ENCODE data around the gene NID1.

The NID1 gene

DNA sequence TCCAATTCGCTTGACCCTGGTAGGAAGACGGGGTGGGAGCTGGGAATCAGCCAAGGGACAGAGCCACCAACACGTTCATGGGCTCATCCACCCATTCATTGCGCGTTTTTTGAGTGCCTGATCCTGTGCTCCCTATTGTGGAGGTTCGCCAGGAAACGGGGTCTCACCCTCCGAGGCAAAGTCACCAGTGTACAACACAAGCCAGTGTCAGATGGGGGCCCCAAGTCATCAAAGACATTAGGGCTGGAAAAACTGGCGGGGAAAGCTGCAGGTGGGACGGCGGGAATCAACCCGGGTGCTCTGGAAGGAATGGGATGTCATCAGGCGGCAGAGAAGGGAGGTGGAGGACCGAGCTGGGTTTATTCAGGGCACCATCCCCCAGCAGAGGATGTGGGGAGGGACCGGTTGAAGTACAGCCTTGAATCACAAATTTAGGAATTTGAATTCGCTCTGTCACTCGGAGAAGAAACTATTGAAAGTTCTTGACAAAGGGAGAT lies 667 bp upstream of the NID1 start:
- no peak for DNase-seq (ENCODE audit: low spot score)

DNA sequence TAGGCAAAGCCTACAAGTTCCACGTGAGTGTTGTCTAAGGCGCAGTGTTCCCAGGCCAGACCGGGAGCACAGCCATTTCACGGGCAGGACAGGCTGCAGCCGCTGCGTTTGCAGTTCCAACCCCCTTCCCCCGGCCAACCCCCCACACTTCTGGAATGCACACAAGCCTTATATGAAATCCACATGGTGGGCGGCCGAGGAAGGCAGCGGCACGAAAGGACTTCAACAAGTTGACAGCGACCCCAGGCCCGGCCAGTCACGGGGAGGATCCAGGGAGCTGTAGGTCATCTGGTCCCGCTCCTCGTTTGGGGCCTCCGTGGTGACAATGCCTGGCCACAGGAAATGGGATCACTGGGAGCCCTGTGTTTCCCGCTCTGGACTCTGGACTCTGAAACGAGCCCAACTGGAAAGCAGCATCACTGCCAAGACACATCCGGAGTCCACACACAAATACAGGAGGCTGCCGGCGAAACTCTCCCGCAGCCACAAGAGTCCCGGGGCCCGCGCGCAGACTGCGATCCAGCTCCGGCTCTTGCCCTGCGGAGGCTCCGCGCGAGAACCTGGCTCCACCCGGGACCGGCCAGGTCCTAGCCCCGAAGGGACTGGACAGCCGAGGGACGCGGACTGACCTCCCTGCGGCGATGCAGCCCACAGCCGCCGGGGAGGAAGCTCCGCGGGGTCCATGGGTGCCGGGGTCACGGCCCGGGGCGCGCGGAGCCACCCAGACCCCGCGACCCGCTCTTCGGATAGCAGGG lies 794 bp downstream of the NID1 start:
- DNase-seq (ENCODE audit: low spot score): peak; percentile 56

DNA sequence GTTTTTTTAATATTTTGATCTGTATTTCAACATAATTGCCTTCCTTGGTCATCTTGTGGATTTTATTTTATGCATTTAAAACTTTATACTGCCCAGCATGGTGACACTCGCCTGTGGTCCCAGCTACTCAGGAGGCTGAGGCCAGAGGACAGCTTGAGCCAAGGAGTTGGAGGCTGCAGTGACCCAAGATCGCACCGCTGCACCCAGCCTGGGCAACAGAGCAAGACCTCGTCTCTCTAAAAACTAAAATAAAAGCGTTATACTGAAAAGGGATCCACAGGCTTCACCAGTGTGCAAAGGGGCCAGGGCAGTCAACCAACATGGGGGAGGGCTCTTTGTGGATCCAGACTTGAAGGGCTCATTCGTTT lies 1.4 kb downstream of the NID1 start:
- no peak for DNase-seq (ENCODE audit: low spot score)

DNA sequence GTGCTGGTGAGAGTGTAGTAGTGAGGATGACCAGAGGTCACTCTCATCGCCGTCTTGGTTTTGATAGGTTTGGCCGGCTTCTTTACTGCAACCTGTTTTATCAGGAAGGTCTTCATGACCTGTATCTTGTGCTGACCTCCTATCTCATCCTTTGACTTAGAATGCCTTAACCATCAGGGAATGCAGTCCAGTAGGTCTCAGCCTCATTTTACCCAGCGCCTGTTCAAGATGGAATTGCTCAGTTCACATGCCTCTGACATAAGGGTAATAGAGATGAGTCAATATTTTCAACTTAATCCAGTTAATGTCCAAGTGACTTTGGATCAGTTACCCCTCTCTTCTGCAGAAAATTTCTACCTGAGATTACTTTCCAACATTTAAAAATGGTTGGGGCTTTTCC lies 4.6 kb downstream of the NID1 start:
- no peak for DNase-seq (ENCODE audit: low spot score)

DNA sequence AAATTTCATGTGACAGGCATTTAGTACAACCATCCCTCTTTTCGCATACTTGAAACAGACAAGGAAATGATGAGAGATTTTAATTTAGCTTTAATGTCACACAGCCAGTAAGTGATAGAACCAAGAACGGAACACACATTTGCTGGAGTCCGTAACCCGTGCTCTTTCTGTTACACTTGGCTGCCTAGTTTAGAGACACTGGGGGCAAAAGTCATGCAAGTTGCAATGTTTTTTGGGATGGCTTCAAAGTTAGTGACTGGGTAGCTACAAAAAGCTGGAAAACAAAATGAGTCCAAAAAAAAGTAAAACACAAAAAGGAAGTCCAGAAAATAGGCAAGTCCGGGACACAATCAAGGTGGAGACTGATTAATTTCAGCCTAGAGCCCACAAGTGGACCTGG lies 5.9 kb downstream of the NID1 start:
- DNase-seq (ENCODE audit: low spot score): no peak

DNA sequence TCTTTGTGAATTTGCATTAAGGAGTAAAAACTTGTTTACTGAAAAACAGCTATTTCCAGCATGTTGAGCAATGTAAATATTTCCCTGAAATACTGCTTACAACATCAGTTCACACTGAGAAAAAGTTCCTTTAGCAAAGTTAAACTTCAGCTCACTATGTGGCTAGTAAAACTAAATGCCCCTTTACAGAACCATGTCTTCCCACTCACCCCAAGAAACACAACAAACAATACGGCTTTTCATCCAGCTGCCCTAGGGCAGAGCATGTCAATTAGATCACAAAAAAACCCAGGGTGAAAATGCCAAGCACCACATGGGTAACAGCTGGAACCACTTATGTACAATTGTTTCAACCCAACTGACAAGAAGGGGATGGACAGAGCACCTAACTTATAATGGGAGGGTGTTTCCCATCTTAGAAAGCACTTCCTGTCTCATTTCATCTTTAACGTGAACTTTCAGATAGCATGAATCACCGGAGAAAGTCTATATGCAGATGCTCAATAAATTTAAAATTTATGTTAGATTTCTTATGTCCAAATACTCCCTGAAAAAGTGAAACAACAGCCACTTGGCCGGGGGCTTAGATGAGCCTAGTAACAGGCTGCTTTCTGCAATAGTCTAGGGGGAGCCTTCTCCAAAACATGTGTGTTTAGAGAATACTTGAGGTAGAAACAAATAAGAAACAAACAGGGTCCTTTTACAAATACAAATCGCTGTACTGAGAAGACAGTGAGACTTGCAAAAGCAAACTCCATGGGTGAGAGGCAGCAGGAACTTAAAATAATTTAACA lies 6.6 kb downstream of the NID1 start:
- DNase-seq (ENCODE audit: low spot score): no peak

DNA sequence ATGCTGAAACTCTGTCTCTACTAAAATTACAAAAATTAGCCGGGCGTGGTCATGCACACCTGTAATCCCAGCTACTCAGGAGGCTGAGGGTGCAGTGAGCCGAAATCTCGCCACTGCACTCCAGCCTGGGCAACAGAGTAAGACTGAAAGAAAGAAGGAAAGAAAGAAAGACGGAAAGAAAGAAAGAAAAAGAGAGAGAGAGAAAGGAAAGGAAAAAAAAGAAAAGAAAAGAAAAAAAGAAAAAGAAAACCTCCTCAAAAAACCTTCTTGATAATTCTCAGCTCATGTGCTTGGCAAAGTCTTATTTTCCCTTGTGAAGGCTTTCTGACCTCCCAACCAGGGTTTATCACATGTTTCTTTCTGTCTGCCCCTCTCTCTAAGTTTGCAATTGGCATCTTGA lies 7.3 kb downstream of the NID1 start:
- no peak for DNase-seq (ENCODE audit: low spot score)

DNA sequence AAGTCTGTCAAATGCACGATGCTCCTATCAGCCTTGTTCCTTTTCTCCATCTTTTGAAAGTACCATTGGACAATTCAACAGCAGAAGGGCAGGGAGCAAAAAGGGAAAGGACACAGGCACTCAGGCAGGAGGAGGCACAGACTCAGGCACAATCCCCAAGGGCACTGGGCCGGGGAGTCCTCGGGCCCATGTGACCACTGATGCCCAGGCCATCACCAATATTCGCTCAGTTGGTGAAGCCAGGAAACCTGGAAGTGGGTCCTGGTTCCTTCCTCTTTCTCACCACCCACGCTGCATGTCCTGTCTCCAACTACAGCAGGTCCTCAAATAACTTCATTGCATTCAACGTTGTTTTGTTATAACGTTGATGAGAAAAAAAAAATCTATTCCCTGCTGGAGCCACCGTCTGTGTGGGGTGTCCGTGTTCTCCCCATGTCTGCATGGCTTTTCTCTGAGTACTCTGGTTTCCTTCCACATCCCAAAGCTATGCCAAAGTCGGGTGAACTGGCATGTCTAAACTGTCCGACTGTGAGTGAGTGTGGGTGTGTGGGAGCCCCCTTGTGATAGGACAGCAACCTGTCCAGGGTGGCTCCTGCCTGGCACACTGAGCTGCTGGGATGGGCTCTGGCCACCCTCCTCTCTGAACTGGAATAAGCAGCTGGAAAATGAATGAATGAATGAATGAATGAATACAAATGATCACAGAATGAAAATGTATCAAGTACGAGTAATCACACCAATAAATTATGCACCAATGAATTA lies 12.5 kb downstream of the NID1 start:
- DNase-seq (ENCODE audit: low spot score): no peak

DNA sequence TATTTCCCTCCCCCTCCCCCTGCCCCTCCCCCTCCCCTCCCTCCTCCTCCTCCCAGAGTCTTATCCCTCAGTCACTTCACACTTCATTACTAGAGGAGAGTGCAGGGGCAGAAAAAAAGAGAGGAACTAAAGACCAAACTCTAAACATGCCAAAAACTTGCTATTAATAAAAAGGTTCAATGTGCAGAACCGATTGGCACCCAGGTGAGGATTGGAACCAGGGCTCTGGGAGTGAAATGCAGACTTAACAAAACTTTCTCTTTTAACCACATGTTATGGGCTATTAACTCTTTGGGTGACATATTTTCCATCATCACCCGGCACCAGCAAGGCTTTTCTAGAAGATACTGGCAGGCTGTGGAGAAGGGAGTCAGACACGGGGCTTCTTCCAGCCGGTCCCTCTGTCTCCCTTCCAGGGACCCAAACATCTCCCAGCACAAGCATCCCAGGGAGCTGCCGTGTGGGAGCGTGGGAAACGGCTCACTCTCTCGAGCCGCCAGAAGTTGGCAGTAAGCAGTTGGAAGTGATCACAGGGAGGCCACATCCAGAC lies 13.6 kb downstream of the NID1 start:
- DNase-seq (ENCODE audit: low spot score): peak; percentile 59

DNA sequence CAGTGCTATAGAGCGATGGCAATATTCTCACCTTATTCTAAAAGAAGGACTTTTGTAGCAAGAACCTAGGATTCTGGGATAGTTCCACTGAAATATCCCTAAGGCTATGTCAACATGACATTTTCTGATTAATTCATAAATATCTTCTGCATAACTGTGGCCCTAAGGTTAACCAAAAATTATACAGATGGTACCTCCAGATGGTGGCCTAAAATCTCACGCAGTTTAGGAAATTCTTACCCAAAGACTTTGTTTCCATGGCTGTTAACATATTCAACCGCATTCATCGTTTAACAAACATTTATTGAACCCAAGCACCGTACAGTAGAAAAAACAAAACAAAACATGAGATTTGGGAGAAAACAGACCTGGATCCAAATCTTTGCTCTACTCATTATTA lies 19.1 kb downstream of the NID1 start:
- no peak for DNase-seq (ENCODE audit: low spot score)

DNA sequence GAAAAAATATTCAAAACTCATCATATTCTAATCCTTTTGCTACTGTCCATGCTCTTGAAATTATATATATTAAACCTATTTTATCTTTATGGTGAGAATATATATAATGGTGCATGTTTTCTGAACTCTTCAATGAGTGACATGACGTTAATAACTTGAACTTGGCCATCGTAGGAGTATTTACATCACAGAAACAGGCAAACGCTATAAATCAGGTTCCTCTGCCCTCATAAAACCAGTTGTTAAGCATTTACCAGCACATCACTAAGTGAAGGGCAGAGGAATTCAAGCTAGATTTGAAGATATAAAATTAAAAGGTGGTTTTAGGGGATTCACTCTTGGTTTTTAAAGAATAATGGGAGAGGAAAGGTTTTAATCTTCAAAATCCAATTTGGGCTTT lies 20.5 kb downstream of the NID1 start:
- DNase-seq (ENCODE audit: low spot score): no peak

DNA sequence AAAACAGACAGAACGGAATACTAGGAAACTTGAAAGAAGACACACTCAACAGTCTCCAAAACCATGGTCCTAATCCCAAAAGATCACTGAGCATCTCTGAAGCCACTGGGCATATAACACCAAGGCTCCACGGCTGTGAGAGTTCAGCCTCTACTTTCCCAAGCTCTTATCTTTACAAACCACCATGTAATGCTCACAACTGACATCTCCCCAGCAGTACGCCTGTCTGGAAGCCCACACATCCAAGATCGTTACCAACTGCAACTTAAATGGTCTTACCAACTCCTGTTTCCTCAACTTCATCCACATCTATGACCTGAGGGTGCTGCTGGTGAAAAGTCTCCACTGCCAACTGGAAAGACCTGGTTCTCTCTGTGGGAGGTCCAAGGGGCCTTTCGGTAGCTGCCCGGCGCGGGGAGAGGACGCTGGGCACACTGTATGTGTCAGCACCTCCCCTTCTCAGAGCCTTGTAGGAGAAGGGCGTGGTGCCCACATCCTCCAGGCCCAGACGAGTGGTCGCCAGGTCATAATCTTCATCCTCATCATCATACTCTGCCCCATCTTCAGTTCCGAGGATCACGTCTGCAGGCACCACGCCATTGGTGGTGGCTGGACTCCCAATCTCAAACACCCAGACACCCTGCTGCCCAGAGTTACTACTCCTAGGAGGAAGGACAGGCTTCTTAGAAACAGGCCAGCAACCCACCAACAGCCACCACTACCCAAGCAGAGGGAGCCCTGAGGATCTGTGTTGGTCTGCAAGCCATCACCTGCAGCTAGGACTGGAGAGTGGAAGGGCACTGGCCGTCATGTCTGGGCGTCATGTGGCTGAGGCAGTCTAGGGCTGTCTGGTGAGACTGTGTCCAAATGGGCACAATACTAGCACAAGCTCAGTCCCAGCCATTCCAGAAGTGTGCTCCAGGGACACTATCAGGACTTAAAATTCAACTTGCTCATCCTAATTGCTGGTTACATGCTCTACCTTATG lies 23.0 kb downstream of the NID1 start:
- DNase-seq (ENCODE audit: low spot score): no peak

DNA sequence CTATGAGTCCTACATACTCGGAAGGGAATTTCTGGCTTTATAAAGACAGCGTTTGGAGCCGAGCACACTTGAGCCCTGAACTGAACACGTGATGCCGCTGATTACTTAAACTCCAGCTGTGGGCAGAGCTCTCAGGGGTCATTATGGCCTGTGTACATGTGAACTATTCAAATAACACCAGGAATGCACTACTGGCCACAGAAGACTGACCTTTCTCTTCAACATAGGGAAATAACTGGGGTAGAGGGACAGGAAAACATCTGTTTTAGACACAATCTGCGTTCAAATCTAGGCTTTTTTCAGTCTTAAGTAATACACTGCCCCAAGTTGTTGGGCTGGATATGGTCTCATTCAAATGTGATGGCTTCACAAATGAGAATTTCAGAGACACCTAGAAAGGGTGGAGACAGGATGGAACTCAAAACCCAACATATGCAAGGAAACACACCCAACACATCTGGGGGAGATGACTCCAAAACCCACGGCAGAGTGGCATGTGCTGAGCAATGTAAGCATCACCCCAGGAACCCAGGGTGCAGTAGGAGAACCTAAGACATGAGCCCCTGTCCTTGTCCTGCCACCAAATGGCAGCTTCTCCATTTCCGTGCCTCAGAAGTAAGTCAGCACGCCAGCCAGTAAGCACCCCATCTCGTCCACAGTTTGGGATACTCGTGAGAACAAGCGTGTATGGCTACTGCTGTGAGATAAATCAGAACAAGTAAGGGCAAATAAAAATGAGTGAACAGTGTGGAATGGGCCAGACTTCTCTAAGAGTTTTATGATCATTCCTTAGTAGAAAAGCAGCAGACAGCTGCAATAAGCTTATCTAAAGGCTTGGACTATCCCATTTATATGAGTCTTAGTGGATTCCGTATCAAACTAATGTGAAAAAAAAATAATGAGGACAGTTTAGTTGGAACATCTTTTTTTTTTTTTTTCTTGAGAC lies 24.9 kb downstream of the NID1 start:
- DNase-seq (ENCODE audit: low spot score): no peak

DNA sequence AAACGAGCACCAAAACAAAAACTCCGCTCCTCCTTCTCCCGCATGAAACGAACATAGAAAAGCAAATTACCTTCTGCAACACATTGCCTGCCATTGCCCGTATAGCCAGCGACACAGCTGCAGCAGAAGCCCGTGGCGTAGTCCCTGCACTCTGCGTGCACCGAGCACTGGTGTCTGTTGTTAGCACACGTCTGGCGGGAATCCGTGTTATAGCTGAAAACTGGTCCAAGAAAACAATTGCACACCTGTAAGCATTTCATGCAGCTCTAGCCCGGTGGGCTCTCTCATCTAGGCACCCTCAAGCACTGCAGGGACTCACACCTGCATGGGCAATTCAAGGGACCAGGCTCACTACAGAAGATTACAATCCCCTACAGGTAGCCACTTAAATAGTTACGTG lies 26.9 kb downstream of the NID1 start:
- no peak for DNase-seq (ENCODE audit: low spot score)

DNA sequence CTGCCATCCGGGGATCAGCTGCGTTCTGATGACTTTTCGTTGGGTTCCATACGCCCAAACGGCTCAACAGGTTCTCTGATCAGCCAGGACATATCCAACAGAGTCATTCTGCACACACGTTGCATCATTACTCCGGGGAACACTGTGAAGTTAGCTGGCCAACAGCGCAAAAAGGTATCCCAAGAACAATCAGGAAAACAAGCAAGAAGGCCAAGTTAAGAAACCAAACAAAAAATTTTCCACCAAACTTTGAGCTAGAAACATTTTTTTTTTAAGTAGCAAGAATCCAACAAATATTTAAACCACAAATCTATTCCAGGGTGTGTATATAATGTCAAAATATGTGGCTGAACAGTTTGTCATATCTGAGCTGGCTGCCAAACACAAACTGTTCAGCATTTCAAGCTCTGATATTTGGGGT lies 29.2 kb downstream of the NID1 start:
- DNase-seq (ENCODE audit: low spot score): no peak

DNA sequence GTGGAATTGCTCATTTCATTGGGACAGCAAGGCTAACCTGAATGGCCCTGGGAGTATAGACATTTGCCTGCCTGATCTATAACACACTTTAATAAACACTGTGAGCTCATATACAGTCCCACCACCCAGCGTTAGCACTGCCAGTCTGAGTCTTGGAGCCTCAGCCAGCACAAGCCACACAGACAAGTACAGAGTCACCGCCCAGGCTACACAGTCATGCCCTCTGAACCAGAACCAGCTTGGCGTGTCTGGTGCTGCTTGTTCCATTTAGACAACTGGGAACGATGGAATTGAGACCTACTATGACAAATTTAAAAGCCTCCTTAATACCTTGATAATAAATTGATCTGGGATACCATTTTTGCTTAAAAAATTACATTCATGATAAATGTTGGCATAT lies 31.6 kb downstream of the NID1 start:
- DNase-seq (ENCODE audit: low spot score): no peak

DNA sequence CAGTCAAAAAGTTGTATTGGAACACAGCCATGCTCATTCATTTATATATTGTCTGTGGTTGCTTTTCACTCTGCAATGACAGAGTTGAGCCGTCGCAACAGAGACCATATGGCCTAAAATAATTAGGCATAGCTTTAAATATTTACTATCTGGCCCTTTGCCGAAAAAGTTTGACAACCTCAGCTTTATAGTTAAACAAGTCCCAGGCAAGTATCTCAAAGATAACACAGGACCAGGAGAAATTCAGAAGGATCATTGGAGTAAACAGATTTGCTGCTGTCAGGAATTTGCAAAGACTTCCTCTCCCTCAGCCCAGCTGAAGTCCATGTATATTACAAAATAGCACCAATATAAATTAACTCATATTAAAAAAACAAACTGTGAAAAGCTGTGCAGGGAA lies 34.4 kb downstream of the NID1 start:
- DNase-seq (ENCODE audit: low spot score): no peak

DNA sequence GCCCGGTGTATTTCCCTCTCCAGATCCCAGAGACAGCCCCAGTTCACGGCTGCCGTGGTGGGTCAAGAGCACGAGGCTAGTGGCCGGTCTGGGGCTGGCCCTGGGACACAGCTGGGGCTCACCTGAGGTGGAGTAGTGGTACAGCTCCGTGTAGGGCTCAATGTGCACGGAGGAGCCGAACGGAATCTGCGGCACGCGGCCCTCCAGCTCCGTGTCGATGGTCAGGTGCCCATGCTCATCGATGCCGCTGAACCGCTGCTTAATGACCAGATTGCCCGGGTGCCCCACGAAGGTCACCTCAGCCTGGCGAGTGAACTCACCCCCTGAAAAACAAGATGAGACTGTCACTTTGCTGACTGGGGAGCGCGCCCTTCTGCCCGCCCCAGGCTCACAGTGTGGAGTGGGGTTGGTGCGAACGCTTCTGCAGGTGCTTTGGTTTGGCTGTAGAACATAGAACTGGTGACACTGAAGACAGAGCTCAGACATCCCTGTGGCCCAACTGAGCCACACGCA lies 35.4 kb downstream of the NID1 start:
- no peak for DNase-seq (ENCODE audit: low spot score)

DNA sequence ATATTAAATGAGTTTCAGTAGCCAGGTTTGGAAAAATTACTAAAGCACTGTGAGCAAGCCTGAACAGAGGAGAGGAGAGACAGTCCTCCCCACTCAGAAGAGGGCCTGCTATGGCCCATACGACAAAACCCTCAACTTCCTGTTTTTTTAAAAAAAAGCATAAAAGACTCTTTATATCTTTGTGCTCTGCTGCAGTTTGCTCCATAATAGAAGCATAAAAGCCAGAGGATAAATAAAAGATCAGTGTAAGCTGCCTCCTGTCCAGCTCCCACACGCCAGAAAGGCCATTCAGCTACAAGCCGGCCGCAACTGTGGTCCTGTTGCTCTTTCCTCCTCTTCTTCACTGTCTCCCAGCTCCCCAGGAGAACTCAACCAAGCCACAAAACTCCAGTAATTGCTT lies 37.8 kb downstream of the NID1 start:
- no peak for DNase-seq (ENCODE audit: low spot score)

DNA sequence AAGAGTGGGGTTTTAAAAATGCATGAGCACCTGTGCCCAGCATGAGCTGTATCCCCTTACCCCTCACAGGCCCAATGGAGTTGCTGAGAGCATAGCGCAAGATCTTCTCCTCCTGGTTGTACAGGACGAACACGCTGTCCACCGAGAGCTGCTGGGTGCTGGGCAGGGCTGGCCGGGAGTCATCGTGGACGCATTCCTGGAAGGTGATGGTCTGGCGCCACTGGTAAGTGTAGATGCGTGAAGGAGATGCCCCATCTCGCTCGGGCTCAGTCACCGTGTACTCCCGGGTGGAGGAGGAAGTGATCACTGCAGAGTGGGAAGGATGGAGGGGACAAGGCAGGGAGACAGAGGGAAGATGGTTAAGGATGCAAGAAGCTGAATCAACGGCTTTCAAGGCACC lies 39.1 kb downstream of the NID1 start:
- DNase-seq (ENCODE audit: low spot score): no peak

Measured in Ammon's horn (tissue), 1 donor.